HepG2 (cell line): ENCODE data around the gene ARID5B. TPM values are rescaled to one million over a fixed set of nuclear protein-coding genes. Genes with fewer than 3 reads are reported as not detected.

Experiments
- ATAC-seq: fragments of 200-7000 bp; cut with Tn5 transposase; 3 replicates; pipeline ENCODE4 v1.9.1; 2020; ENCODE audit warnings: mild to moderate bottlenecking, moderate library complexity
- BruUV-seq: library from RNA; stranded (reverse); fragments of 400-500 nt; replicated peaks from 2 replicates; lab custom pipeline; 2021; lab: Mats Ljungman, UMichigan
- CTCF ChIA-PET: fragments of 300-600 bp; formaldehyde crosslinking; extraction: SDS; loops from one replicate; lab custom pipeline; 2021; ENCODE audit warnings: low total read pairs, inconsistent platforms, low intra/inter-chr PET ratio; lab: Yijun Ruan, JAX
- POLR2A ChIA-PET: fragments of 350-600 bp; sonication (Branson Sonifier 250); formaldehyde crosslinking; loops from one replicate; lab custom pipeline; 2020; ENCODE audit warnings: antibody characterized with exemption, inconsistent platforms; lab: Yijun Ruan, JAX
- DNase-seq: peaks from one replicate; pipeline ENCODE4 v3.0.0-alpha.2; 2015; ENCODE audit warnings: low spot score
- FAIRE-seq: peaks from 3 replicates; lab custom pipeline; 2011; peaks lifted over from hg19 to GRCh38; lab: Jason Lieb, UNC
- H2AFZ ChIP-seq: one replicate; pipeline ENCODE4 v1.6.1; 2011; ENCODE audit warnings: low read length, inconsistent platforms
- H3K27ac ChIP-seq: fragments of 300-600 bp; 3 replicates; pipeline ENCODE4 v1.8.0; 2011; ENCODE audit warnings: mixed run types, mild to moderate bottlenecking, mixed read lengths, low read length, inconsistent platforms; ENCODE audit not compliant: insufficient read depth; ENCODE audit errors: extremely low read length
- H3K27me3 ChIP-seq, 2 experiments: fragments of 200-600 bp in 1 of 2; 2 replicates in 1 of 2; 3 replicates in 1 of 2; pipeline versions ENCODE4 v1.6.0 to v1.8.0; 2011; ENCODE audit warnings: low read length in 2 of 2, mild to moderate bottlenecking in 2 of 2, moderate library complexity in 2 of 2, inconsistent platforms in 1 of 2; ENCODE audit not compliant: insufficient read depth in 2 of 2, control insufficient read depth in 1 of 2
- H3K36me3 ChIP-seq, 2 experiments: fragments of 200-600 bp in 1 of 2; replicated peaks in 1 of 2; 2 replicates in 1 of 2; 3 replicates in 1 of 2; pipeline versions ENCODE4 v1.5.1 to v1.8.0; 2011; ENCODE audit warnings: low read length in 2 of 2, inconsistent platforms in 1 of 2; ENCODE audit not compliant: insufficient read depth in 2 of 2, control insufficient read depth in 1 of 2
- H3K4me1 ChIP-seq: 2 replicates; pipeline ENCODE4 v1.5.1; 2012; ENCODE audit warnings: low read length, inconsistent platforms; ENCODE audit not compliant: insufficient read depth
- H3K4me2 ChIP-seq: 2 replicates; pipeline ENCODE4 v1.6.0; 2011; ENCODE audit warnings: low read depth, low read length, inconsistent platforms
- H3K4me3 ChIP-seq, 3 experiments: fragments of 200-600 bp in 1 of 3; sonication (generic), shearing (Covaris generic) in 1 of 3; replicated peaks in 1 of 3; 2 replicates each; pipeline ENCODE4 v1.5.1; 2011 to 2016; ENCODE audit warnings: low read length in 3 of 3, inconsistent platforms in 2 of 3, low read depth in 2 of 3, mild to moderate bottlenecking in 2 of 3, control low read depth in 1 of 3, mixed read lengths in 1 of 3; ENCODE audit not compliant: insufficient read depth in 1 of 3
- H3K79me2 ChIP-seq: one replicate; pipeline ENCODE4 v1.6.1; 2011; ENCODE audit warnings: low read length, inconsistent platforms; ENCODE audit not compliant: insufficient read depth
- H3K9ac ChIP-seq: 2 replicates; pipeline ENCODE4 v1.6.0; 2011; ENCODE audit warnings: mild to moderate bottlenecking, low read depth, low read length, inconsistent platforms; ENCODE audit not compliant: insufficient read depth
- H3K9me3 ChIP-seq: 2 replicates; pipeline ENCODE4 v1.5.1; 2012; ENCODE audit warnings: mild to moderate bottlenecking, low read length
- H4K20me1 ChIP-seq: 2 replicates; pipeline ENCODE4 v1.6.0; 2011; ENCODE audit warnings: inconsistent platforms, mild to moderate bottlenecking, low read length, moderate library complexity; ENCODE audit not compliant: insufficient read depth
- ARNT2 ChIP-seq: sonication (generic); formaldehyde crosslinking; IDR thresholded peaks from 2 replicates; pipeline ENCODE4 v1.8.0; 2022; ENCODE audit warnings: mild to moderate bottlenecking, low read depth, missing genetic modification reagents, moderate library complexity
- BCL6 ChIP-seq: IDR thresholded peaks from 2 replicates; pipeline ENCODE4 v1.6.1; 2016; ENCODE audit warnings: missing genetic modification reagents, missing compliant biosample characterization
- CBX1 ChIP-seq: IDR thresholded peaks from one replicate; pipeline ENCODE4 v1.6.1; 2016; ENCODE audit warnings: antibody characterized with exemption, low read depth
- CHD4 ChIP-seq: fragments of 200-600 bp; sonication (generic); IDR thresholded peaks from 2 replicates; pipeline ENCODE4 v1.7.0; 2017; ENCODE audit warnings: mild to moderate bottlenecking, low read length, borderline replicate concordance
- FLYWCH1 ChIP-seq: sonication (generic); formaldehyde crosslinking; IDR thresholded peaks from 2 replicates; pipeline ENCODE4 v1.8.1; 2023; ENCODE audit warnings: mild to moderate bottlenecking, missing genetic modification reagents
- HDAC2 ChIP-seq: sonication (generic); formaldehyde crosslinking; IDR thresholded peaks from 2 replicates; pipeline ENCODE4 v1.4.0; 2020; ENCODE audit warnings: missing genetic modification reagents
- MIER3 ChIP-seq: IDR thresholded peaks from 2 replicates; pipeline ENCODE4 v1.6.1; 2016; ENCODE audit warnings: missing compliant biosample characterization, borderline replicate concordance
- PHF20 ChIP-seq: sonication (generic); formaldehyde crosslinking; IDR thresholded peaks from 2 replicates; pipeline ENCODE4 v1.5.0; 2020; ENCODE audit warnings: mild to moderate bottlenecking, missing genetic modification reagents
- SRSF1 ChIP-seq: fragments of 200-400 bp; formaldehyde crosslinking; optimal IDR thresholded peaks from 2 replicates; pipeline ENCODE3; 2017; ENCODE audit warnings: mild to moderate bottlenecking, low read depth, low read length, moderate library complexity
- TBL1XR1 ChIP-seq: fragments of 150-350 bp; IDR thresholded peaks from 2 replicates; pipeline ENCODE4 v1.6.1; 2014; ENCODE audit warnings: borderline replicate concordance, low read length; ENCODE audit not compliant: partially characterized antibody
- TGIF2 ChIP-seq: IDR thresholded peaks from 2 replicates; pipeline ENCODE4 v1.6.1; 2016; ENCODE audit warnings: control low read depth, missing compliant biosample characterization
- ZC3H4 ChIP-seq: sonication (generic); formaldehyde crosslinking; IDR thresholded peaks from 2 replicates; pipeline ENCODE4 v1.4.0; 2020; ENCODE audit warnings: missing genetic modification reagents, borderline replicate concordance
- ZNF264 ChIP-seq: sonication (generic); formaldehyde crosslinking; IDR thresholded peaks from 2 replicates; pipeline ENCODE4 v1.4.0; 2020; ENCODE audit warnings: missing genetic modification reagents
- ZNF343 ChIP-seq: sonication (generic); formaldehyde crosslinking; IDR thresholded peaks from 2 replicates; pipeline ENCODE4 v1.4.0; 2020; ENCODE audit warnings: mild to moderate bottlenecking, missing genetic modification reagents
- in situ Hi-C: cut with HindIII; loops from 2 replicates; pipeline ENCODE4 v1.10.0; 2017; ENCODE audit warnings: low pct_unique_long_range_greater_than_20kb; ENCODE audit not compliant: extremely low pct_ligation_motif_present
- intact Hi-C: fragments of 100-400 bp; cut with micrococcal nuclease; formaldehyde crosslinking; loops from one replicate; pipeline ENCODE4 v1.10.0; 2022; ENCODE audit not compliant: unreplicated experiment
- polyA plus RNA-seq, 8 experiments: library from polyadenylated mRNA; depleted of rRNA in 3 of 8; stranded (reverse) in 7 of 8; unstranded in 1 of 8; fragments of >200 nt; fragmentation: Illumina TruSeq in 4 of 8; extraction: Trizol in 4 of 8; gene quantifications; 2 replicates each; pipeline versions ENCODE4 v1.2.1 to v1.2.3, GENCODE V29; 2011 to 2016; ENCODE audit warnings: low read depth in 4 of 8, missing spikeins in 1 of 8, mixed read lengths in 1 of 8; ENCODE audit not compliant: insufficient read depth in 1 of 8
- total RNA-seq, 5 experiments: library from RNA; depleted of rRNA; stranded (reverse); fragments of >200 nt; fragmentation: Illumina TruSeq; extraction: Trizol; gene quantifications; 2 replicates each; pipeline ENCODE4 v1.2.3, GENCODE V29; 2016; ENCODE audit warnings: low read depth in 1 of 5
- TF ChIP-seq, protein P1 (sequence below): sonication (generic); formaldehyde crosslinking; IDR thresholded peaks from 2 replicates; pipeline ENCODE4 v1.4.0; 2020; ENCODE audit warnings: missing genetic modification reagents, mild to moderate bottlenecking, borderline replicate concordance
- TF ChIP-seq, protein P2 (sequence below): sonication (generic); formaldehyde crosslinking; IDR thresholded peaks from 2 replicates; pipeline ENCODE4 v1.5.0; 2020; ENCODE audit warnings: missing genetic modification reagents
- TF ChIP-seq, protein P3 (sequence below): sonication (generic); formaldehyde crosslinking; IDR thresholded peaks from 2 replicates; pipeline ENCODE4 v1.8.0; 2022; ENCODE audit warnings: missing genetic modification reagents, low read depth, mild to moderate bottlenecking, borderline replicate concordance

ARID5B gene
- total and polyA plus RNA-seq, 2 of the 13 experiments (the other 11 are each of a cell fraction or from before 2014, with no cell fraction given): 6.2 to 21.1 TPM

DNA sequence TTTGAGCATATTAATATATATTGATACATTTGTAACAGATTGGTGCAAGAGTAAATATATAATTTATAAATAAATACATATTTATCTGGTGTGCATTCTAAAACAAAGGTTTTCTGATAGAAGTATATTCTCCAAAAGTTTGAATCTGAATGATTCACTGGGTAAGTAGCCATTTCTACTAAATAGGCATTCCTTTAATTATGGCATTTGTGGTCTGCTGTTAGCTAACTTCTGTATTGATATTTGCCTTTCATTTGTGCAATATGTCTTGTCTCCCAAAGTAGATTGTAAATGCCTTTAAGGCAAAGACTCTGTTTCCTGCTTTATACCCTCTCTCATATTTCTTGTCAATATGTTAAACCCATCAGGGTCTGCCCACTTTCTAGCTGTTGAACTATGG lies 11.1 kb upstream of the ARID5B start:
- in situ Hi-C loops (no loop called here), intact Hi-C loops (no loop called here)
- DNase-seq (no peak), ATAC-seq (no peak), FAIRE-seq (no peak)
- Histone ChIP-seq H3K27ac (no peak overlapping the region), H3K4me2 (no peak overlapping the region), H4K20me1 (no peaks in the 10 kb centered on the region), H3K9me3 (no peaks in the 10 kb centered on the region), H3K27me3 (no peaks in the 10 kb centered on the region), H3K4me1 (peaks cover 23% of the 10 kb centered on the region), H3K4me3 (no peak overlapping the region), H3K79me2 (no peaks in the 10 kb centered on the region), H2AFZ (no peak overlapping the region), H3K9ac (no peak overlapping the region), H3K36me3 (no peaks in the 10 kb centered on the region)
- POLR2A ChIA-PET: no interaction called here
- no peak for TF ChIP-seq ZNF343 (CRISPR knock-in tag)
- TF ChIP-seq ARNT2 (CRISPR knock-in tag): no peak
- no peak for TF ChIP-seq PHF20 (CRISPR knock-in tag)
- TF ChIP-seq SRSF1: no peak
- TF ChIP-seq BCL6 (CRISPR knock-in tag): no peak
- no peak for TF ChIP-seq HDAC2 (CRISPR knock-in tag)
- TF ChIP-seq ZNF264 (CRISPR knock-in tag): no peak
- TF ChIP-seq, protein P1, sequence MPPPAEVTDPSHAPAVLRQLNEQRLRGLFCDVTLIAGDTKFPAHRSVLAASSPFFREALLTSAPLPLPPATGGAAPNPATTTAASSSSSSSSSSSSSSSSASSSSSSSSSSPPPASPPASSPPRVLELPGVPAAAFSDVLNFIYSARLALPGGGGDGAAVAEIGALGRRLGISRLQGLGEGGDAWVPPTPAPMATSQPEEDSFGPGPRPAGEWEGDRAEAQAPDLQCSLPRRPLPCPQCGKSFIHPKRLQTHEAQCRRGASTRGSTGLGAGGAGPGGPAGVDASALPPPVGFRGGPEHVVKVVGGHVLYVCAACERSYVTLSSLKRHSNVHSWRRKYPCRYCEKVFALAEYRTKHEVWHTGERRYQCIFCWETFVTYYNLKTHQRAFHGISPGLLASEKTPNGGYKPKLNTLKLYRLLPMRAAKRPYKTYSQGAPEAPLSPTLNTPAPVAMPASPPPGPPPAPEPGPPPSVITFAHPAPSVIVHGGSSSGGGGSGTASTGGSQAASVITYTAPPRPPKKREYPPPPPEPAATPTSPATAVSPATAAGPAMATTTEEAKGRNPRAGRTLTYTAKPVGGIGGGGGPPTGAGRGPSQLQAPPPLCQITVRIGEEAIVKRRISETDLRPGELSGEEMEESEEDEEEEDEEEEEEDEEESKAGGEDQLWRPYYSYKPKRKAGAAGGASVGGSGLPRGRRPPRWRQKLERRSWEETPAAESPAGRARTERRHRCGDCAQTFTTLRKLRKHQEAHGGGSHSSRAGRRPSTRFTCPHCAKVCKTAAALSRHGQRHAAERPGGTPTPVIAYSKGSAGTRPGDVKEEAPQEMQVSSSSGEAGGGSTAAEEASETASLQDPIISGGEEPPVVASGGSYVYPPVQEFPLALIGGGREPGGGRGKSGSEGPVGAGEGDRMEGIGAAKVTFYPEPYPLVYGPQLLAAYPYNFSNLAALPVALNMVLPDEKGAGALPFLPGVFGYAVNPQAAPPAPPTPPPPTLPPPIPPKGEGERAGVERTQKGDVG (CRISPR knock-in tag): no peak
- TF ChIP-seq TBL1XR1: no peak
- TF ChIP-seq MIER3 (CRISPR knock-in tag): no peak
- TF ChIP-seq TGIF2 (CRISPR knock-in tag): no peak
- TF ChIP-seq, protein P2, sequence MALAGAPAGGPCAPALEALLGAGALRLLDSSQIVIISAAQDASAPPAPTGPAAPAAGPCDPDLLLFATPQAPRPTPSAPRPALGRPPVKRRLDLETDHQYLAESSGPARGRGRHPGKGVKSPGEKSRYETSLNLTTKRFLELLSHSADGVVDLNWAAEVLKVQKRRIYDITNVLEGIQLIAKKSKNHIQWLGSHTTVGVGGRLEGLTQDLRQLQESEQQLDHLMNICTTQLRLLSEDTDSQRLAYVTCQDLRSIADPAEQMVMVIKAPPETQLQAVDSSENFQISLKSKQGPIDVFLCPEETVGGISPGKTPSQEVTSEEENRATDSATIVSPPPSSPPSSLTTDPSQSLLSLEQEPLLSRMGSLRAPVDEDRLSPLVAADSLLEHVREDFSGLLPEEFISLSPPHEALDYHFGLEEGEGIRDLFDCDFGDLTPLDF (CRISPR knock-in tag): no peak
- TF ChIP-seq, protein P3, sequence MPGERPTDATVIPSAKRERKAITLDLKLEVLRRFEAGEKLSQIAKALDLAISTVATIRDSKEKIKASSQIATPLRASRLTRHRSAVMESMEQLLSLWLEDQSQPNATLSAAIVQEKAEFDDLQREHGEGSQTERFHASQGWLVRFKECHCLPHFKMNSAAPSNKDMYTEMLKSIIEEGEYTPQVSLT (CRISPR knock-in tag): no peak
- TF ChIP-seq CBX1: no peak
- TF ChIP-seq ZC3H4: no peak
- TF ChIP-seq FLYWCH1 (CRISPR knock-in tag): no peak
- TF ChIP-seq CHD4: no peak
- BruUV-seq: no TSS peak
- CTCF ChIA-PET: no interaction called here
